Naive thymus-derived CD4-positive, alpha-beta T cell (primary cell): ENCODE data around the gene CLDN9. TPM values are rescaled to one million over a fixed set of nuclear protein-coding genes. Genes with fewer than 3 reads are reported as not detected.

ENCODE experiments used
- ATAC-seq: fragments of 150-1000 bp; cut with Tn5 transposase; 2 replicates; pipeline ENCODE4 v1.10.0; 2021; ENCODE audit warnings: mild to moderate bottlenecking, moderate library complexity
- CTCF ChIA-PET: fragments of 350-600 bp; sonication (Branson Sonifier 250); formaldehyde crosslinking; loops from one replicate; lab custom pipeline; 2021; ENCODE audit warnings: antibody characterized with exemption; lab: Charles Lee
- POLR2A ChIA-PET: fragments of 350-600 bp; sonication (Branson Sonifier 250); formaldehyde crosslinking; loops from one replicate; lab custom pipeline; 2021; ENCODE audit warnings: antibody characterized with exemption, inconsistent platforms; lab: Charles Lee
- DNase-seq, 9 donors: peaks; one replicate each; pipeline versions ENCODE4 v3.0.0 to v3.0.0-alpha.2; 2020 to 2022; ENCODE audit warnings: mixed read lengths in 1 of 9
- H3K27ac ChIP-seq: one replicate; pipeline ENCODE4 v1.7.0; 2013; ENCODE audit warnings: mild to moderate bottlenecking, low read depth, low read length, moderate library complexity
- H3K27me3 ChIP-seq, 2 donors: one replicate each; pipeline ENCODE4 v1.7.0; 2013; ENCODE audit warnings: low read length in 2 of 2, mild to moderate bottlenecking in 2 of 2, moderate library complexity in 2 of 2; ENCODE audit not compliant: control insufficient read depth in 2 of 2, insufficient read depth in 2 of 2
- H3K36me3 ChIP-seq, 3 experiments: 1 replicate in 2 of 3; 2 replicates in 1 of 3; pipeline ENCODE4 v1.7.0; 2013; ENCODE audit warnings: low read length in 3 of 3, mild to moderate bottlenecking in 3 of 3, moderate library complexity in 1 of 3; ENCODE audit not compliant: insufficient read depth in 3 of 3, control insufficient read depth in 2 of 3
- H3K4me1 ChIP-seq, 2 donors: one replicate each; pipeline ENCODE4 v1.7.0; 2013; ENCODE audit warnings: low read length in 2 of 2, mild to moderate bottlenecking in 2 of 2, moderate library complexity in 1 of 2; ENCODE audit not compliant: control insufficient read depth in 2 of 2, insufficient read depth in 2 of 2
- H3K4me3 ChIP-seq: 2 replicates; pipeline ENCODE4 v1.7.0; 2013; ENCODE audit warnings: mild to moderate bottlenecking, low read length
- H3K9me3 ChIP-seq, 3 experiments: 1 replicate in 2 of 3; 2 replicates in 1 of 3; pipeline ENCODE4 v1.7.0; 2013; ENCODE audit warnings: low read length in 3 of 3; ENCODE audit not compliant: control insufficient read depth in 2 of 3
- H3K27ac Mint-ChIP-seq, 9 donors: one replicate each; pipeline ENCODE4 v1.8.0; 2020 to 2022; ENCODE audit warnings: mixed read lengths in 9 of 9, mild to moderate bottlenecking in 8 of 9, moderate library complexity in 5 of 9, inconsistent platforms in 2 of 9
- H3K27me3 Mint-ChIP-seq, 5 donors: one replicate each; pipeline ENCODE4 v1.8.0; 2021 to 2022; ENCODE audit warnings: mixed read lengths in 5 of 5, mild to moderate bottlenecking in 1 of 5
- H3K36me3 Mint-ChIP-seq, 5 donors: one replicate each; pipeline ENCODE4 v1.8.0; 2020 to 2022; ENCODE audit warnings: mixed read lengths in 5 of 5, mild to moderate bottlenecking in 3 of 5, inconsistent platforms in 1 of 5
- H3K4me1 Mint-ChIP-seq, 7 donors: one replicate each; pipeline ENCODE4 v1.8.0; 2020 to 2022; ENCODE audit warnings: mixed read lengths in 7 of 7, mild to moderate bottlenecking in 3 of 7, inconsistent platforms in 1 of 7
- H3K4me3 Mint-ChIP-seq, 10 donors: one replicate each; pipeline ENCODE4 v1.8.0; 2020 to 2022; ENCODE audit warnings: mild to moderate bottlenecking in 10 of 10, mixed read lengths in 10 of 10, moderate library complexity in 6 of 10, inconsistent platforms in 2 of 10
- H3K9me3 Mint-ChIP-seq, 11 donors: one replicate each; pipeline ENCODE4 v1.8.0; 2020 to 2022; ENCODE audit warnings: mixed read lengths in 11 of 11, mild to moderate bottlenecking in 4 of 11, inconsistent platforms in 1 of 11, moderate library complexity in 1 of 11
- intact Hi-C, 2 donors: fragments of 100-400 bp; cut with micrococcal nuclease; formaldehyde crosslinking; loops; one replicate each; pipeline ENCODE4 v1.15.1; 2023
- polyA plus RNA-seq, 2 donors: library from polyadenylated mRNA; unstranded; fragments of 300-500 nt; fragmentation: Illumina TruSeq; gene quantifications; one replicate each; pipeline ENCODE4 v1.2.3, GENCODE V29; 2021
- total RNA-seq, 6 experiments: library from RNA in 5 of 6; stranded (reverse) in 5 of 6; gene quantifications; 1 replicate in 5 of 6; 2 replicates in 1 of 6; pipeline ENCODE4 v1.2.3 and lab custom pipeline; 2021 to 2026

The CLDN9 gene
- total and polyA plus RNA-seq, 7 experiments from 2014 or later, result 0.15 to 0.37 TPM; not detected in 5

- Histone ChIP-seq H3K27me3 (peaks cover 0 to 5% of the 10 kb centered on the region in 2 donors), H3K4me3 (no peak overlapping the region), H3K36me3 (peaks cover 0 to 20% (median 0%) of the 10 kb centered on the region in 3 experiments), H3K27ac (no peak overlapping the region), H3K4me1 (peaks cover 51% of the 10 kb centered on the region in 2 donors), H3K9me3 (no peaks in the 10 kb centered on the region)
- Mint-ChIP-seq H3K4me1 (peaks cover 27 to 64% (median 53%) of the 10 kb centered on the region in 7 donors), H3K4me3 (peak overlapping the region in 3 of 10 donors; percentile 9 to 53 (median 25)), H3K36me3 (peaks cover 0 to 14% (median 3%) of the 10 kb centered on the region in 5 donors), H3K27ac (no peak overlapping the region), H3K27me3 (peaks cover 6 to 17% (median 11%) of the 10 kb centered on the region in 5 donors), H3K9me3 (no peaks in the 10 kb centered on the region)
- DNase-seq (no peak), ATAC-seq (no peak)
- ChIA-PET CTCF (interaction anchor here (0.7 to 9.2 kb wide), 3 partner anchors 22 to 103 kb away, joined by 4 to 98 read pairs (median 4); no protein-coding TSS in a partner anchor), POLR2A (interaction anchor here (1.0 kb wide), 1 partner anchor 15 kb away, joined by 3 read pairs; no protein-coding TSS in a partner anchor)
- intact Hi-C loops, result loop anchor here in 1 of 2 donors (10.0 kb wide), 2 partner anchors 239 to 491 kb away; partner anchors contain the start of genes CEMP1 and PDPK1
Measured at GRCh38 chr16:3025032-3026002, 12.6 kb downstream of the CLDN9 start.

DNA sequence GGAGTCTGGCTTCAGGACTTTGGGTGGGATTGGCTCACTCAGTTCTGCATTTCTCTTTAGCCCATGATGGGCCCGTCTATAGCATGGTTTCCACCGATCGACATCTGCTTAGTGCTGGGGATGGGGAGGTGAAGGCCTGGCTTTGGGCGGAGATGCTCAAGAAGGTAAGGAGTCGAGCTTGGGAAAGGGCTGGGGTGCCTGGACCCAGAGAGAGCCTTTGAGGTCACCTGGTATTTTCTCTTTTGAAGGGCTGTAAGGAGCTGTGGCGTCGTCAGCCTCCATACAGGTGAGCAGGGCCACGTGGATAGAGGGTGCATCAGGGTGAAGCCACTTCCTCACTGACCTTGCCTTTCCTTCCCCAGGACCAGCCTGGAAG is 13.3 kb downstream of the CLDN9 start:
- H3K27ac Mint-ChIP-seq, result no peak overlapping the region
- H3K4me3 Mint-ChIP-seq, result no peak overlapping the region
- H3K36me3 Mint-ChIP-seq, result peaks cover 0 to 14% (median 3%) of the 10 kb centered on the region in 5 donors
- ATAC-seq (no peak), DNase-seq (no peak)
- Histone ChIP-seq H3K4me3 (no peak overlapping the region), H3K36me3 (peaks cover 0 to 20% (median 0%) of the 10 kb centered on the region in 3 experiments), H3K27ac (no peak overlapping the region), H3K9me3 (no peaks in the 10 kb centered on the region), H3K27me3 (peaks cover 0 to 5% of the 10 kb centered on the region in 2 donors), H3K4me1 (peaks cover 46 to 47% of the 10 kb centered on the region in 2 donors)
- POLR2A ChIA-PET, result interaction anchor here (1.0 kb wide), 1 partner anchor 16 kb away, joined by 3 read pairs; no protein-coding TSS in a partner anchor
- H3K27me3 Mint-ChIP-seq, result peaks cover 10 to 22% (median 11%) of the 10 kb centered on the region in 5 donors
- H3K9me3 Mint-ChIP-seq, result no peaks in the 10 kb centered on the region
- peaks cover 27 to 62% (median 50%) of the 10 kb centered on the region in 7 donors for H3K4me1 Mint-ChIP-seq
- intact Hi-C loops, result loop anchor here in 1 of 2 donors (10.0 kb wide), 2 partner anchors 239 to 491 kb away; partner anchors contain the start of genes CEMP1 and PDPK1
- CTCF ChIA-PET, result interaction anchor here (0.7 to 9.2 kb wide), 2 partner anchors 22 to 103 kb away, joined by 4 to 98 read pairs; no protein-coding TSS in a partner anchor

- intact Hi-C loops, result loop anchor here in 1 of 2 donors (10.0 kb wide), 2 partner anchors 238 to 492 kb away; partner anchors contain the start of genes CEMP1 and PDPK1
- no peak for DNase-seq
- CTCF ChIA-PET, result interaction anchor here (0.7 to 9.2 kb wide), 11 partner anchors 12 to 367 kb away, joined by 3 to 98 read pairs (median 6); partner anchors contain the start of gene IL32
Measured at GRCh38 chr16:3026609-3027488, 14.1 kb downstream of the CLDN9 start.

DNA sequence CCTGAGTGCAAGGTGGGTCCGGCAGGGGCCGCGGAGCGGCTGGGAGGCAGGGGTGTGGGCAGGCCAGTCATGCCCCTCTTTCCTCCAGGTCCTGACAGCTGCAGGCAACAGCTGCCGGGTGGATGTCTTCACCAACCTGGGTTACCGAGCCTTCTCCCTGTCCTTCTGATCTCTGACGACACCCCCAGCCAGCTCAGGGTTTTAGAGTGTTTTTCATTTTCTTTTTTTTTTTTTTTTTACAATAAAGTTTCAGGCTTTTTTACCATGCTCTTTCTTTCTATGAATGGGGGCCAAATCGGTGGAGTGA is 14.7 kb downstream of the CLDN9 start:
- Histone ChIP-seq H3K27ac (no peak overlapping the region), H3K4me1 (peaks cover 31 to 35% of the 10 kb centered on the region in 2 donors), H3K36me3 (peaks cover 0 to 20% (median 0%) of the 10 kb centered on the region in 3 experiments), H3K27me3 (peaks cover 5 to 6% of the 10 kb centered on the region in 2 donors), H3K4me3 (no peak overlapping the region), H3K9me3 (no peaks in the 10 kb centered on the region)
- no peak for DNase-seq
- H3K27me3 Mint-ChIP-seq, result peaks cover 12 to 28% (median 16%) of the 10 kb centered on the region in 5 donors
- no peak for ATAC-seq
- intact Hi-C loops, result loop anchor here in 1 of 2 donors (10.0 kb wide), 2 partner anchors 237 to 493 kb away; partner anchors contain the start of genes CEMP1 and PDPK1
- peaks cover 27 to 48% (median 42%) of the 10 kb centered on the region in 7 donors for H3K4me1 Mint-ChIP-seq
- POLR2A ChIA-PET, result interaction anchor here (0.5 to 2.3 kb wide), 8 partner anchors 20 to 182 kb away, joined by 3 to 17 read pairs (median 4); partner anchors contain the start of gene ZNF213
- no peak overlapping the region for H3K27ac Mint-ChIP-seq
- peak overlapping the region in 2 of 10 donors; percentile 13 to 30 for H3K4me3 Mint-ChIP-seq
- H3K9me3 Mint-ChIP-seq, result no peaks in the 10 kb centered on the region
- peaks cover 0 to 14% (median 3%) of the 10 kb centered on the region in 5 donors for H3K36me3 Mint-ChIP-seq
- CTCF ChIA-PET, result interaction anchor here (0.7 to 9.2 kb wide), 14 partner anchors 8 to 367 kb away, joined by 3 to 98 read pairs (median 6); partner anchors contain the start of genes CLDN6, IL32 and TNFRSF12A

More at GRCh38 chr16:3026609-3027488, 14.1 kb downstream of the CLDN9 start:
- H3K4me1 ChIP-seq, result peaks cover 37 to 41% of the 10 kb centered on the region in 2 donors
- POLR2A ChIA-PET, result interaction anchor here (1.5 to 2.3 kb wide), 4 partner anchors 19 to 106 kb away, joined by 3 to 17 read pairs (median 7); no protein-coding TSS in a partner anchor
- Mint-ChIP-seq H3K4me1 (peaks cover 27 to 54% (median 46%) of the 10 kb centered on the region in 7 donors), H3K27me3 (peaks cover 10 to 25% (median 13%) of the 10 kb centered on the region in 5 donors), H3K4me3 (no peak overlapping the region), H3K36me3 (peaks cover 0 to 14% (median 3%) of the 10 kb centered on the region in 5 donors), H3K27ac (no peak overlapping the region), H3K9me3 (no peaks in the 10 kb centered on the region)
- H3K36me3 ChIP-seq, result peaks cover 0 to 20% (median 0%) of the 10 kb centered on the region in 3 experiments
- H3K27me3 ChIP-seq, result peaks cover 0 to 5% of the 10 kb centered on the region in 2 donors
- no peak overlapping the region for H3K4me3 ChIP-seq
- H3K27ac ChIP-seq, result no peak overlapping the region
- no peaks in the 10 kb centered on the region for H3K9me3 ChIP-seq
- ATAC-seq, result no peak

DNA sequence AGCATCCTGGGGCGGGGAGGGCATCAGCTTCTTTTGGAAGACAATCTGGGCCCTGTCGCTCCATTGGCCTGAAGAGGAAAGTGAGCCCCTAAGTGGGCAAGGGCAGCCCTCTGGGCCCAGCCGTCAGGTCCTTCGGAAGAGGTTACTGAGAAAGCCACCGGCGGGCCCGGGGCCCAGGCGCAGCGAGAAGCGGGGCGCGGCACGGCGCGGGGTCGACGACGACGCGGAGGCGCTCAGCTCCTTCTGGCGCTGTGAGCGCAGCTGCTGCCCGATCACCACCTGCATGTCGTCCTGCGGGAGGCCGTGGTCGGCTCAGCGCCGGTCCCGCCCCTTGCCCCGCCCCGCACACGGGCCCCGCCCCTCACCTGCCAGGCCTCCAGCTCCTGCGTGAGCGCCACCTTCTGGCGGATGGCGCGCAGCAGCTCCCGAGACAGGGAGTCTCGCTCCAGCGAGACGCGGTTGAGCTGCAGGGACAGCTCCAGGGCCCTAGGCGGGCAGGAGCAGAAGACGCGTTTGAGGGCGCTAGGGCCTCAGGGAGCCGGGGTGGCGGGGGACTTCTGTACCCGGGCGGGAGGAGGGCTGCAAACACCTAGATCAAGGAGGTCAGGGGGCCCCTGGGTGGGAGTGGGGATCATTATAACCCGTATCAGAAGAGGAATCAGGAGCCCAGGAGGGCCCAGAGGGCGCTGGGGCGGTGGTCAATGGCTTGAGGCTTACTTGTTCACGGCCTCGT is 15.4 kb downstream of the CLDN9 start:
- DNase-seq, result peak; percentile 66 to 89 (median 82)
- Mint-ChIP-seq H3K9me3 (no peaks in the 10 kb centered on the region), H3K4me1 (peaks cover 20 to 41% (median 36%) of the 10 kb centered on the region in 7 donors), H3K27ac (peak overlapping the region in 3 of 9 donors; percentile 25 to 65 (median 43)), H3K36me3 (peaks cover 0 to 14% (median 3%) of the 10 kb centered on the region in 5 donors), H3K27me3 (peaks cover 19 to 35% (median 23%) of the 10 kb centered on the region in 5 donors), H3K4me3 (peak overlapping the region in 9 of 10 donors; percentile 16 to 81 (median 66))
- POLR2A ChIA-PET, result interaction anchor here (0.5 to 2.3 kb wide), 18 partner anchors 8 to 1243 kb away, joined by 3 to 17 read pairs (median 3); partner anchors contain the start of genes TNFRSF12A and ZNF213
- intact Hi-C loops, result loop anchor here (1.0 to 10.0 kb wide), 5 partner anchors 8 to 493 kb away; partner anchors contain the start of genes CEMP1 (in 1 of the 2), PDPK1 (in 1 of the 2) and TNFRSF12A (in 1 of the 2)
- H3K4me1 ChIP-seq, result peaks cover 25 to 28% of the 10 kb centered on the region in 2 donors
- peaks cover 5 to 6% of the 10 kb centered on the region in 2 donors for H3K27me3 ChIP-seq
- peak; percentile 69 for ATAC-seq
- no peak overlapping the region for H3K27ac ChIP-seq
- H3K9me3 ChIP-seq, result no peaks in the 10 kb centered on the region
- H3K36me3 ChIP-seq, result peaks cover 0 to 20% (median 0%) of the 10 kb centered on the region in 3 experiments
- no peak overlapping the region for H3K4me3 ChIP-seq
- CTCF ChIA-PET, result interaction anchor here (0.6 to 9.2 kb wide), 23 partner anchors 9 to 226 kb away, joined by 3 to 98 read pairs (median 4); partner anchors contain the start of genes CLDN6, IL32, TNFRSF12A and ZNF213
